ENCODE data around the gene WASL.

DNA sequence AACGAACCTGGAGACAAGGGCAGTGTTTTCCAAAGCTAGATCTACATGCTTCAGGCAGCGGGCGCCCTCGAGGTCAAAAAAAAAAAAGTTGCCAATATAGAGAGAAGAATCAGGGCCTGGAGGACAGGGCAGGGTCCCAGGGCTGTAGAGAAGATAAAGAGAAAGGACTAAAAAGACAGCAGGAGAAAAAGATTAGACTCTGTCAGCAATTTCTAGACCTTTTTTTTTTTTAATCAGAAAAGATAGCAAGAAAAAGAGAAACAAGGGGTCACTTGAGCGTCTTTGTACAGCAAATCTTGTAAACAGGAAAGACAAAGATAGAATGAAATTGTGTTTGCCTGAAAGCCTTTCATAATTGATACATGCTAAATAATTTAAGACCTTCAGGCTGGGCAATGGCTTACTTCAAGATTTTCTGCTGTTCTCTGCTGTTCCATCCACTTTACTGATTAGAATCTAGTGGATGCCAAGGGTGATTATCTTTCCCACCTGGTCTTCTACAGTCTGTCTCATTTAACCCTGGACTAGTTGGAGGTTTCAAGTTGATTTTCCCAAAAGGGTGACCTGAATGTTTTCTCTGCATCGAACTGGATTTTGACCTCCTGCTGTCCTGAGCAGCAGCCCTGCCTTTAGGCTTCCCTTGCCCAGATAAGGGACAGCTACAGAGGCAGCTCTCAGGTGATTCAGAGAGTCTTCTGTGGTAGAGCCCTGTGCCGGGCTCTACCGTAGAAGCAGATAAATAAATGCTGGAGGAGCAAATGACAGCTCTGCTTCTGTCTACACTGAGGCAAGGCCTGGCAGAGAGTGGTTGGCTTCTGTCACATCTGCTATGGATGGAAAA, 88.1 kb downstream of the WASL start:
- TF ChIP-seq, protein P1, sequence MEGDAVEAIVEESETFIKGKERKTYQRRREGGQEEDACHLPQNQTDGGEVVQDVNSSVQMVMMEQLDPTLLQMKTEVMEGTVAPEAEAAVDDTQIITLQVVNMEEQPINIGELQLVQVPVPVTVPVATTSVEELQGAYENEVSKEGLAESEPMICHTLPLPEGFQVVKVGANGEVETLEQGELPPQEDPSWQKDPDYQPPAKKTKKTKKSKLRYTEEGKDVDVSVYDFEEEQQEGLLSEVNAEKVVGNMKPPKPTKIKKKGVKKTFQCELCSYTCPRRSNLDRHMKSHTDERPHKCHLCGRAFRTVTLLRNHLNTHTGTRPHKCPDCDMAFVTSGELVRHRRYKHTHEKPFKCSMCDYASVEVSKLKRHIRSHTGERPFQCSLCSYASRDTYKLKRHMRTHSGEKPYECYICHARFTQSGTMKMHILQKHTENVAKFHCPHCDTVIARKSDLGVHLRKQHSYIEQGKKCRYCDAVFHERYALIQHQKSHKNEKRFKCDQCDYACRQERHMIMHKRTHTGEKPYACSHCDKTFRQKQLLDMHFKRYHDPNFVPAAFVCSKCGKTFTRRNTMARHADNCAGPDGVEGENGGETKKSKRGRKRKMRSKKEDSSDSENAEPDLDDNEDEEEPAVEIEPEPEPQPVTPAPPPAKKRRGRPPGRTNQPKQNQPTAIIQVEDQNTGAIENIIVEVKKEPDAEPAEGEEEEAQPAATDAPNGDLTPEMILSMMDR (IDR thresholded peaks at IDR 0.05; ENCODE audit: low read length): no peak
- TF ChIP-seq EZH2 (IDR thresholded peaks at IDR 0.05; ENCODE audit: borderline replicate concordance, low read length): no peak
